Neural crest cell (in vitro differentiated cells): ENCODE measurements around the gene ZCCHC14. TPM values are rescaled to one million over a fixed set of nuclear protein-coding genes. Genes with fewer than 3 reads are reported as not detected.

Experiments used
- DNase-seq: peaks from one replicate; pipeline ENCODE4 v3.0.0; 2021; ENCODE audit warnings: low read depth, mixed read lengths, low spot score
- H3K27ac Mint-ChIP-seq: one replicate; pipeline ENCODE4 v1.8.0; 2021; ENCODE audit warnings: mild to moderate bottlenecking, mixed read lengths; ENCODE audit not compliant: unreplicated experiment
- H3K27me3 Mint-ChIP-seq: 2 replicates; pipeline ENCODE4 v1.8.0; 2021; ENCODE audit warnings: low read depth, mild to moderate bottlenecking, mixed read lengths
- H3K36me3 Mint-ChIP-seq: 2 replicates; pipeline ENCODE4 v1.8.0; 2021; ENCODE audit warnings: low read depth, mild to moderate bottlenecking, mixed read lengths
- H3K4me1 Mint-ChIP-seq: 2 replicates; pipeline ENCODE4 v1.8.0; 2021; ENCODE audit warnings: mixed read lengths
- H3K4me3 Mint-ChIP-seq: one replicate; pipeline ENCODE4 v1.8.0; 2021; ENCODE audit warnings: mild to moderate bottlenecking, mixed read lengths
- H3K9me3 Mint-ChIP-seq: 2 replicates; pipeline ENCODE4 v1.8.0; 2021; ENCODE audit warnings: mixed read lengths
- CTCF ChIP-seq: fragments of 200-600 bp; sonication (generic); conservative IDR thresholded peaks from 2 replicates; pipeline ENCODE4 v1.5.0; 2021; ENCODE audit warnings: antibody characterized with exemption, mild to moderate bottlenecking
- total RNA-seq: library from RNA; stranded (reverse); gene quantifications from 2 replicates; pipeline ENCODE4 v1.2.1, GENCODE V29; 2021

The ZCCHC14 gene
- total RNA-seq, 1 donor from 2014 or later = 45.5 TPM

- Mint-ChIP-seq H3K27ac (peak overlapping the region; percentile 53), H3K4me1 (peaks cover 36% of the 10 kb centered on the region), H3K36me3 (no peaks in the 10 kb centered on the region), H3K4me3 (no peak overlapping the region), H3K27me3 (no peaks in the 10 kb centered on the region), H3K9me3 (no peaks in the 10 kb centered on the region)
- no peak for DNase-seq
- no peak for TF ChIP-seq CTCF
Measured at GRCh38 chr16:87371261-87371866, 121.5 kb downstream of the ZCCHC14 start.

- Mint-ChIP-seq H3K4me3 (no peak overlapping the region), H3K9me3 (no peaks in the 10 kb centered on the region), H3K4me1 (peaks cover 28% of the 10 kb centered on the region), H3K36me3 (no peaks in the 10 kb centered on the region), H3K27me3 (no peaks in the 10 kb centered on the region), H3K27ac (no peak overlapping the region)
- no peak for DNase-seq
- no peak for TF ChIP-seq CTCF
Measured at GRCh38 chr16:87369796-87370719, 122.8 kb downstream of the ZCCHC14 start.

- Mint-ChIP-seq H3K9me3 (no peaks in the 10 kb centered on the region), H3K4me3 (no peak overlapping the region), H3K27ac (no peak overlapping the region), H3K4me1 (peaks cover 26% of the 10 kb centered on the region), H3K36me3 (no peaks in the 10 kb centered on the region), H3K27me3 (no peaks in the 10 kb centered on the region)
- no peak for DNase-seq
- TF ChIP-seq CTCF = no peak
Measured at GRCh38 chr16:87369117-87369765, 123.6 kb downstream of the ZCCHC14 start.

GRCh38 chr16:87368029-87368770 lies 124.6 kb downstream of the ZCCHC14 start:
- no peaks in the 10 kb centered on the region for H3K9me3 Mint-ChIP-seq
- no peaks in the 10 kb centered on the region for H3K27me3 Mint-ChIP-seq
- no peak for TF ChIP-seq CTCF
- no peaks in the 10 kb centered on the region for H3K36me3 Mint-ChIP-seq
- no peak overlapping the region for H3K4me3 Mint-ChIP-seq
- H3K4me1 Mint-ChIP-seq = peaks cover 33% of the 10 kb centered on the region
- no peak for DNase-seq
- no peak overlapping the region for H3K27ac Mint-ChIP-seq

GRCh38 chr16:87367529-87367928 lies 125.3 kb downstream of the ZCCHC14 start:
- Mint-ChIP-seq H3K4me1 (peaks cover 33% of the 10 kb centered on the region), H3K9me3 (no peaks in the 10 kb centered on the region), H3K36me3 (no peaks in the 10 kb centered on the region), H3K4me3 (no peak overlapping the region), H3K27me3 (no peaks in the 10 kb centered on the region), H3K27ac (no peak overlapping the region)
- TF ChIP-seq CTCF = no peak
- DNase-seq = no peak
